IMR-90 (cell line): ENCODE measurements around the gene ZDHHC3. TPM values are rescaled to one million over a fixed set of nuclear protein-coding genes. Genes with fewer than 3 reads are reported as not detected.

Source experiments
- ATAC-seq: fragments of 200-7000 bp; cut with Tn5 transposase; 2 replicates; pipeline ENCODE4 v1.9.1; 2020; ENCODE audit warnings: low read depth, mild to moderate bottlenecking, moderate library complexity
- BruUV-seq: library from RNA; stranded (reverse); fragments of 400-500 nt; replicated peaks from 2 replicates; lab custom pipeline; 2021; lab: Mats Ljungman, UMichigan
- CTCF ChIA-PET: fragments of 300-600 bp; formaldehyde crosslinking; extraction: SDS; loops from one replicate; lab custom pipeline; 2021; ENCODE audit warnings: antibody characterized with exemption; lab: Yijun Ruan, JAX
- POLR2A ChIA-PET: fragments of 300-600 bp; sonication (Branson Sonifier 250); formaldehyde crosslinking; loops from one replicate; lab custom pipeline; 2022; ENCODE audit warnings: antibody characterized with exemption; ENCODE audit not compliant: unreplicated experiment; lab: Charles Lee
- DNase-seq: peaks from one replicate; pipeline ENCODE4 v3.0.0; 2013
- H2AFZ ChIP-seq: replicated peaks from 2 replicates; pipeline ENCODE3; 2013; ENCODE audit warnings: low read length, mild to moderate bottlenecking; ENCODE audit not compliant: poor library complexity
- H2AK5ac ChIP-seq: 2 replicates; pipeline ENCODE4 v1.6.1; 2013; ENCODE audit warnings: low read depth, low read length, inconsistent platforms
- H2AK9ac ChIP-seq: replicated peaks from 2 replicates; pipeline ENCODE3; 2013; ENCODE audit warnings: mild to moderate bottlenecking, low read depth, low read length, moderate library complexity; ENCODE audit not compliant: poor library complexity
- H2BK120ac ChIP-seq: 2 replicates; pipeline ENCODE4 v1.6.1; 2013; ENCODE audit warnings: low read depth, low read length, inconsistent platforms
- H2BK15ac ChIP-seq: 3 replicates; pipeline ENCODE4 v1.6.1; 2013; ENCODE audit warnings: low read depth, low read length, inconsistent platforms
- H2BK20ac ChIP-seq: 2 replicates; pipeline ENCODE4 v1.6.1; 2013; ENCODE audit warnings: low read depth, mild to moderate bottlenecking, inconsistent platforms, low read length, moderate library complexity
- H2BK5ac ChIP-seq: 2 replicates; pipeline ENCODE4 v1.6.1; 2013; ENCODE audit warnings: mild to moderate bottlenecking, low read depth, low read length, inconsistent platforms; ENCODE audit not compliant: poor library complexity, severe bottlenecking
- H3K14ac ChIP-seq: replicated peaks from 2 replicates; pipeline ENCODE4 v1.6.1; 2013; ENCODE audit warnings: low read depth, low read length, inconsistent platforms
- H3K18ac ChIP-seq: 2 replicates; pipeline ENCODE4 v1.6.1; 2013; ENCODE audit warnings: low read depth, low read length, control low read depth
- H3K23ac ChIP-seq: 2 replicates; pipeline ENCODE4 v1.6.1; 2013; ENCODE audit warnings: low read depth, low read length, inconsistent platforms
- H3K27ac ChIP-seq: 2 replicates; pipeline ENCODE4 v1.5.1; 2013; ENCODE audit warnings: mild to moderate bottlenecking, control low read depth, low read length; ENCODE audit not compliant: insufficient read depth
- H3K27me3 ChIP-seq: 2 replicates; pipeline ENCODE4 v1.6.1; 2013; ENCODE audit warnings: low read length; ENCODE audit not compliant: control insufficient read depth, insufficient read depth
- H3K36me3 ChIP-seq: 2 replicates; pipeline ENCODE4 v1.6.1; 2013; ENCODE audit warnings: low read length, mixed read lengths; ENCODE audit not compliant: control insufficient read depth, insufficient read depth
- H3K4ac ChIP-seq: 2 replicates; pipeline ENCODE4 v1.6.1; 2013; ENCODE audit warnings: low read depth, low read length, inconsistent platforms
- H3K4me1 ChIP-seq: 2 replicates; pipeline ENCODE4 v1.6.1; 2013; ENCODE audit warnings: low read length, mixed read lengths; ENCODE audit not compliant: control insufficient read depth, insufficient read depth
- H3K4me2 ChIP-seq: 2 replicates; pipeline ENCODE4 v1.6.1; 2013; ENCODE audit warnings: low read depth, mild to moderate bottlenecking, control low read depth, low read length, moderate library complexity
- H3K4me3 ChIP-seq: 2 replicates; pipeline ENCODE4 v1.5.1; 2013; ENCODE audit warnings: low read depth, mild to moderate bottlenecking, control low read depth, low read length, moderate library complexity; ENCODE audit not compliant: insufficient read depth
- H3K56ac ChIP-seq: 2 replicates; pipeline ENCODE4 v1.6.1; 2013; ENCODE audit warnings: low read length, inconsistent platforms; ENCODE audit not compliant: insufficient read depth; ENCODE audit errors: extremely low read depth
- H3K79me1 ChIP-seq, 2 experiments: 2 replicates each; pipeline ENCODE4 v1.6.1; 2013; ENCODE audit warnings: low read length in 2 of 2, inconsistent platforms in 1 of 2, low read depth in 1 of 2
- H3K9ac ChIP-seq: 2 replicates; pipeline ENCODE4 v1.6.1; 2013; ENCODE audit warnings: low read depth, low read length, control low read depth
- H3K9me1 ChIP-seq: 2 replicates; pipeline ENCODE4 v1.6.1; 2013; ENCODE audit warnings: low read length, inconsistent platforms; ENCODE audit not compliant: insufficient read depth
- H3K9me3 ChIP-seq: 2 replicates; pipeline ENCODE4 v1.6.1; 2013; ENCODE audit warnings: low read length; ENCODE audit not compliant: control insufficient read depth, insufficient read depth
- H4K20me1 ChIP-seq: 2 replicates; pipeline ENCODE4 v1.6.1; 2013; ENCODE audit warnings: low read length, inconsistent platforms; ENCODE audit not compliant: insufficient read depth
- H4K5ac ChIP-seq: 2 replicates; pipeline ENCODE4 v1.6.1; 2013; ENCODE audit warnings: mild to moderate bottlenecking, low read depth, low read length, control low read depth
- H4K8ac ChIP-seq, 2 experiments: 2 replicates each; pipeline ENCODE4 v1.6.1; 2013; ENCODE audit warnings: low read depth in 2 of 2, low read length in 2 of 2, control low read depth in 1 of 2, inconsistent platforms in 1 of 2
- H4K91ac ChIP-seq: 2 replicates; pipeline ENCODE4 v1.6.1; 2013; ENCODE audit warnings: low read depth, low read length, inconsistent platforms; ENCODE audit not compliant: insufficient read depth
- BHLHE40 ChIP-seq: fragments of 150-350 bp; IDR thresholded peaks from 2 replicates; pipeline ENCODE4 v1.6.1; 2016; ENCODE audit warnings: mild to moderate bottlenecking, low read depth, low read length
- CEBPB ChIP-seq: IDR thresholded peaks from 2 replicates; pipeline ENCODE4 v1.6.1; 2012; ENCODE audit warnings: low read depth, low read length, improper control_type of control experiment
- CTCF ChIP-seq: conservative IDR thresholded peaks from 2 replicates; pipeline ENCODE4 v1.5.1; 2012; ENCODE audit warnings: mild to moderate bottlenecking, low read depth, low read length, improper control_type of control experiment
- ELK1 ChIP-seq: fragments of 150-350 bp; IDR thresholded peaks from 2 replicates; pipeline ENCODE4 v1.6.1; 2016; ENCODE audit warnings: low read depth, mild to moderate bottlenecking, low read length, moderate library complexity, borderline replicate concordance
- MAFK ChIP-seq: IDR thresholded peaks from 2 replicates; pipeline ENCODE4 v1.6.1; 2012; ENCODE audit warnings: low read depth, low read length, improper control_type of control experiment
- MAZ ChIP-seq: IDR thresholded peaks from 2 replicates; pipeline ENCODE4 v1.6.1; 2012; ENCODE audit warnings: low read depth, mild to moderate bottlenecking, low read length, improper control_type of control experiment, moderate library complexity, borderline replicate concordance
- MXI1 ChIP-seq: IDR thresholded peaks from 2 replicates; pipeline ENCODE4 v1.6.1; 2012; ENCODE audit warnings: low read depth, mild to moderate bottlenecking, low read length, moderate library complexity, borderline replicate concordance
- POLR2A ChIP-seq: IDR thresholded peaks from 2 replicates; pipeline ENCODE4 v1.6.1; 2012; ENCODE audit warnings: mild to moderate bottlenecking, low read depth, low read length
- RAD21 ChIP-seq: IDR thresholded peaks from 2 replicates; pipeline ENCODE4 v1.6.1; 2012; ENCODE audit warnings: low read length, improper control_type of control experiment
- RCOR1 ChIP-seq: IDR thresholded peaks from 2 replicates; pipeline ENCODE4 v1.6.1; 2012; ENCODE audit warnings: mild to moderate bottlenecking, low read length, improper control_type of control experiment; ENCODE audit not compliant: insufficient replicate concordance
- RFX5 ChIP-seq: IDR thresholded peaks from 2 replicates; pipeline ENCODE4 v1.8.0; 2012; ENCODE audit warnings: low read depth, mild to moderate bottlenecking, low read length, moderate library complexity
- SMC3 ChIP-seq: fragments of 150-350 bp; IDR thresholded peaks from 2 replicates; pipeline ENCODE4 v1.6.1; 2016; ENCODE audit warnings: low read depth, mild to moderate bottlenecking, antibody characterized with exemption, low read length, moderate library complexity
- USF2 ChIP-seq: fragments of 150-350 bp; IDR thresholded peaks from 2 replicates; pipeline ENCODE4 v1.6.1; 2017; ENCODE audit warnings: mild to moderate bottlenecking, antibody characterized with exemption, low read length, low read depth
- WGBS, 2 experiments: methylation state at CpG; one replicate each; pipeline versions ENCODE4 v1.1.5 to v1.1.7; 2013; ENCODE audit warnings: missing lambda C conversion rate in 2 of 2; ENCODE audit not compliant: insufficient read length in 1 of 2; ENCODE audit errors: extremely low coverage in 2 of 2; 5-methylcytosine and 5-hydroxymethylcytosine counted together
- dilution Hi-C: fragments of 300-500 bp; cut with HindIII; formaldehyde crosslinking; loops from one replicate; pipeline ENCODE4 v1.14.3; 2018; ENCODE audit warnings: low sequenced_read_pairs; ENCODE audit not compliant: unreplicated experiment
- in situ Hi-C: fragments of 300-500 bp; cut with MboI; formaldehyde crosslinking; loops from 3 replicates; pipeline ENCODE4 v1.14.3; 2019; ENCODE audit warnings: low sequenced_read_pairs, inconsistent platforms, mixed read lengths
- intact Hi-C: fragments of 100-400 bp; cut with micrococcal nuclease; formaldehyde crosslinking; loops from 2 replicates; pipeline ENCODE4 v1.10.0; 2022
- polyA plus RNA-seq, 3 experiments: library from polyadenylated mRNA; depleted of rRNA; stranded (reverse); fragments of >200 nt; gene quantifications; 2 replicates each; pipeline ENCODE4 v1.2.3, GENCODE V29; 2012; ENCODE audit warnings: low replicate concordance in 1 of 3
- total RNA-seq: library from RNA; depleted of rRNA; stranded (reverse); fragments of >200 nt; gene quantifications from 2 replicates; pipeline ENCODE4 v1.2.3, GENCODE V29; 2012

The ZDHHC3 gene
- total and polyA plus RNA-seq, 2 of the 4 experiments (the other 2 are of a cell fraction), result 57.7 to 59.6 TPM

GRCh38 chr3:44989141-44989540 lies 13.2 kb upstream of the ZDHHC3 start:
- Histone ChIP-seq H3K56ac (no peak overlapping the region), H2BK15ac (no peak overlapping the region), H3K9me1 (peaks cover 23% of the 10 kb centered on the region), H3K27ac (no peak overlapping the region), H2AK9ac (no peak overlapping the region), H3K27me3 (no peaks in the 10 kb centered on the region), H2AFZ (no peak overlapping the region), H3K79me1 (peaks cover 36 to 66% of the 10 kb centered on the region in 2 experiments), H3K9ac (no peak overlapping the region), H3K4ac (no peak overlapping the region), H3K14ac (no peak overlapping the region), H4K8ac (no peak overlapping the region), H3K23ac (no peak overlapping the region), H4K5ac (no peak overlapping the region), H4K91ac (no peak overlapping the region), H3K18ac (no peak overlapping the region), H2BK20ac (no peak overlapping the region), H2BK120ac (no peak overlapping the region), H3K4me2 (no peak overlapping the region), H3K4me3 (no peak overlapping the region), H2BK5ac (no peak overlapping the region), H3K4me1 (peaks cover 15% of the 10 kb centered on the region), H2AK5ac (no peak overlapping the region), H3K36me3 (peaks cover 4% of the 10 kb centered on the region; the same call in 1 of the 2 replicates), H3K9me3 (no peaks in the 10 kb centered on the region), H4K20me1 (peaks cover 36% of the 10 kb centered on the region)
- DNase-seq, result no peak
- TF ChIP-seq CEBPB, result no peak
- no peak for TF ChIP-seq USF2
- no peak for TF ChIP-seq SMC3
- no peak for TF ChIP-seq RCOR1
- TF ChIP-seq CTCF, result no peak
- TF ChIP-seq MXI1, result no peak
- TF ChIP-seq RAD21, result no peak
- no peak for TF ChIP-seq BHLHE40
- no peak for TF ChIP-seq MAFK
- no peak for TF ChIP-seq MAZ
- TF ChIP-seq POLR2A, result no peak
- no peak for TF ChIP-seq RFX5
- TF ChIP-seq ELK1, result no peak
- no TSS peak for BruUV-seq
- CTCF ChIA-PET, result interaction anchor here (0.5 kb wide), 1 partner anchor 137 kb away, joined by 3 read pairs; no protein-coding TSS in a partner anchor
- intact Hi-C loops, result no loop called here
- POLR2A ChIA-PET, result no interaction called here
- ATAC-seq, result no peak
- 100% methylated on average over 1 of the region's 8 CpGs; no CpG with 5 or more reads in 1 of the 2 experiments for WGBS, 2 experiments
- dilution Hi-C loops, result no loop called here
- in situ Hi-C loops, result no loop called here
